MV-4-11 (cell line): Measurements from ENCODE around the gene CABLES1.

Experiments used
- DNase-seq: peaks from one replicate; lab custom pipeline; 2025; lab: John Stamatoyannopoulos, UW

CABLES1 gene

DNA sequence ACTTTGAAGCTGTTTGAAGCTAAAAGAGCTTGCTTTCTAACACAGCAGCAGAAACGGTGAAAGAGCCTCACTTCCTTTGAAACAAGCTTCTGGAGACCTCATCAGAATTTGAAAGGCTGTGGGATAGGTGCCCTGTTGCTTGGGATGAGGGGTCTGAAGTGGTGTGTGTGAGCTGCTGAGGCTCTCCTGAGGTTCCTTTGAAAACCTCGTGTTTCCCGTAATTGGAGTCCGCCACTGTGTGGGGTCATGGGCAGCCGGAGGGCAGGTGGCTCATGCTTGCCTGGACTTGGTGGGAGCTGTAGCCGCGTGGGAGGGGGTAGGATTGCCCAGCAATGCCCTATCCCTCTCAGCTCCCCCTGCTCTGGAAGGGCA, 34.4 kb downstream of the CABLES1 start:
- DNase-seq, result no peak

GRCh38 chr18:23170137-23170536, 34.9 kb downstream of the CABLES1 start:
- no peak for DNase-seq

GRCh38 chr18:23171581-23172156, 36.4 kb downstream of the CABLES1 start:
- no peak for DNase-seq

- no peak for DNase-seq
Measured at GRCh38 chr18:23172591-23173380, 37.5 kb downstream of the CABLES1 start.

DNA sequence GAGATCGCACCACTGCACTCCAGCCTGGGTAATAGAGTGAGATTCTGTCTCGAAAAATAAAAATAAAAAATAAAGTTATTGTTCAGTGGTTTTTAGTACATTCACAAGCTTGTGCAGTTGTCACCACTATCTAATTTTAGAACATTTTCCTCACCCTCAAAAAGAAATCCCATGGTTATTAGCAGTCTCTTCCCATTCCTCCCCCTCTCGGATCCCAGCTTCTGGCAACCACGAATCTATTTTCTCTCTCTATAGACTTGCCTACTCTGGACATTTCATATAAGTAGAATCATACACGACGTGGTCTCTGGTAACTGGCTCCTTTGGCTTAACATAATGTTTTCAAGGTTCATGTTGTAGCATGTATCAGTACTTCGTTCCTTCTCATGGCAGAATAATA, 38.6 kb downstream of the CABLES1 start:
- no peak for DNase-seq

DNA sequence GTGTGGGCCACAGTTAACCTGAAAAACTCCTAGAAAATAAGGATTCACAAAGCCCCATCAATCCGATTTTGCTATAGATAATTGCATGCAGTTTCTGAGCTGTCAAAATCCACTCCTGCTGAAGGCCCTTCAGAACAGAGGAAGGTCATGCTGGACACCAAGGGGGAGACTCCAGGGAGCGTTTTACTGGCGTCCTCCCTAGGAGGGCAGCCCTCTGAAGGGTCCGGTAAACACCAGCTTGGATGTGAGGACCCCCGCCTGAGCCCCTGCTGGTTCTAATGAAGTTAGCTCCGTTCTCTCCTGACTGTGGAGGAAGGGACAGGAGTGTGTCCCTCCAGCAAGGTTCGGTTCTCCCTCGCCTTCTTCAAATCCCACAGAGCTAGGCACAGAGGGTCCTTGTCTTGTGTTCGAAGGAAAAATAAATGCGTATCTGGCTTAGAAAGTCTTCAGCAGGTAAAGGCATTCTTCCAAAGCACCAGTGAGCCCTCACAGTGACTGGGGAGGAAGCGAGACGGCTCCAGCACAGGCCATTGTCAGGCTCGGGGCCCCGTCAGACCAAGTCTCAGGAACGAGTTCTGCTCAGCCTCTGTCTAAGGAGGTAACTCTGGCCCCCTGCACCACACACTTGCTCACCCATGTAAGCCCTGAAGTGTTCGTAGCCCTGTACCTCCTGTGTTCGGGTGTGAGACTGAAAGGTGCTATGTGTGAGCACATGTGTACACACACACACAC, 41.6 kb downstream of the CABLES1 start:
- no peak for DNase-seq

DNA sequence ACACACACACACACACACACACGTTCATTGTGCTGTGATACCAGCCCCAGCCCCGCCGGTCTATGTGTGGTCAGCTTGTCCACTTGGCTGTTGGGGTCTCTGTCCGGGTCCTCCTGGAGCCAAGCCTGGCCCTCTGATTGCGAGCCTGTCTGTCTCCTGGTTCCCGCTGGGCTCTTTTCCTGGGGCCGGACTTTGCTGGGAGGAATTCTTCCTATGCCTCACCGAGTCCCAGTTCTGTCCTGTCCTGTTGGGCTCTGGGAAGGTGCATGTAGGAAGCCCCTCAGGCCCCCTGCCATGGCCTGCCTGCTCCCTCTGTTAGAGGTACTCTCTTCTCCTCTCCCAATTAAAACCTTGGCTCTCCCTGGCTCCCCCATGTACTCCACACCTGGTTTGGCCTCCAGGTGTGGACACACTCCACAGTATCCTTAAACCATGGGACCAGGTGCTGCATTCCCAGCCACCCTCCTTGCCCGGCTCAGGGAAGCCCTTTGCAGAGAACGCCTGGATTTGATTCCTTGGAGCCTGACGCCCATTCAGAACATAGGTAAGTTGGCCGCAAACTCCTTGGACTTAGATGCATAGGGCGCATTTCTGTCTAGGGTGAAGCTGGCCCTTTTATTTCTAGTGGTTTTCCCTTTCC, 42.3 kb downstream of the CABLES1 start:
- no peak for DNase-seq

GRCh38 chr18:23178201-23178600, 42.9 kb downstream of the CABLES1 start:
- DNase-seq, result no peak

GRCh38 chr18:23178661-23179081, 43.4 kb downstream of the CABLES1 start:
- DNase-seq, result no peak

DNA sequence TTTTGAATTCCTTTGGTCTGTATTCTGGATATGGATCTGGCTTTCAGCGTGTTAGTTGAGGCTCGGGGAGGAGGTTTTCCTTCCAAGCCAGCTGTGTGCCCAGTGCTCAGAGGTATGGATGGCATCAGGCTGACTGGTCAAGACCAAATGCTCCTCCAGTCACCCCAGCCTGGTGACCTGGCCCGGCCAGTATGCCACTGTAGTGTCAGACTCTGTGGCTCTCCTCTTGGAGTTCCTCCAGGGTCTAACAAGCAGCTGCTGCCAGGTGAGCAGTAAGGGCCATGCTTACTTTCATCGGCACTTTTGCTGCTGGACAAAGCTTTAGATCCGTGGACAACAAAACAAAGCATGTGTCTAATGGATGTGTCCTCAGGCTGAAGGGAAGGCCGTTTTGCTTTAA, 44.1 kb downstream of the CABLES1 start:
- no peak for DNase-seq

- no peak for DNase-seq
Measured at GRCh38 chr18:23181547-23181946, 46.3 kb downstream of the CABLES1 start.

- no peak for DNase-seq
Measured at GRCh38 chr18:23182606-23183005, 47.3 kb downstream of the CABLES1 start.

GRCh38 chr18:23183411-23184150, 48.3 kb downstream of the CABLES1 start:
- no peak for DNase-seq

- DNase-seq, result no peak
Measured at GRCh38 chr18:23186781-23187180, 51.5 kb downstream of the CABLES1 start.

- DNase-seq, result peak; percentile 12
Measured at GRCh38 chr18:23188068-23188760, 52.9 kb downstream of the CABLES1 start.

- no peak for DNase-seq
Measured at GRCh38 chr18:23189099-23189498, 53.8 kb downstream of the CABLES1 start.

GRCh38 chr18:23189768-23190661, 54.7 kb downstream of the CABLES1 start:
- no peak for DNase-seq

- DNase-seq, result no peak
Measured at GRCh38 chr18:23191232-23191631, 55.9 kb downstream of the CABLES1 start.

- DNase-seq, result no peak
Measured at GRCh38 chr18:23193742-23194141, 58.5 kb downstream of the CABLES1 start.
